ENCODE measurements around the gene MUC6.

- TF ChIP-seq CTCF (IDR thresholded peaks at IDR 0.05) (no peak), POLR2A (IDR thresholded peaks at IDR 0.05) (no peak)
These were observed 16.2 kb downstream of the MUC6 start for GRCh38 chr11:1020211-1020905.
